ENCODE results near the gene PADI6.

PADI6 gene

DNA sequence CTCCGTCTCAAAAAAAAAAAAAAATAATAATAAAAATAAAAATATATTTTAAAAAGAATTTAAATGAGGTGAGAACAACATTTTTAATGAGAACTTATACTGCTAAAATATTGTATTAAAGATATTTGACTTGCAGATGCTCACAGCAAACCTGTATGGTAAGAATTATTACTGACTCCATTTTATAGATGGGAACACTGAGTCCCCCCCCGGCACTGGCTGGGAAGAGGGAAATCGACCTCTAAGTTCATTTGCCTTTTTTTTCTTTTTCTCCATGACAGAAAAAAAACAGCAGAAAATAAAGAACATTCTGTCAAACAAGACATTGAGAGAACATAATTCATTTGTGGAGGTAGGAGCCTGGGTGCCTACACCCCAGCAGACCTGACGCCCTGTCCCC, 13.4 kb upstream of the PADI6 start:
- DNase-seq, result no peak

GRCh38 chr1:17359031-17359430, 13.0 kb upstream of the PADI6 start:
- no peak for DNase-seq

- no peak for DNase-seq
Measured at GRCh38 chr1:17359808-17360207, 12.2 kb upstream of the PADI6 start.

GRCh38 chr1:17360272-17360956, 11.6 kb upstream of the PADI6 start:
- no peak for DNase-seq

DNA sequence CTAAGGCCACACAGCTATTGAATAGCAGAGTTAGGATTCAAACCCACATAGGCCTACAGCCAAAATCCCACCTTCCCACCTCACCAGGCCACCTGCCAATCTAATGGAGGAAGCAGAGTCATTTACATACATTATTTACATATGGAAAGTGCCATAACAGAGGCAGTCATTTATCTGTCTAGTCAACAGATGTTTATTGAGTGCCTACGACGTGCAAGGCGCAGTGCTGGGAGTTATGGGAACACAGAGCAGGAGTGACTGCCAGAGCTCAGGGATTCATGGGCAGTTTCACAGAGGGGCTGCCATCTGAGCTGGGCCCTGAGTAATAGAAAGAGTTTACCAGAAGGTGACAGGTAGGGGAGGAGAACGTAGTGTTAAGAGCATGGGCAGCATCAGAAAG, 10.3 kb upstream of the PADI6 start:
- DNase-seq, result no peak

GRCh38 chr1:17363351-17363750, 8.6 kb upstream of the PADI6 start:
- no peak for DNase-seq

GRCh38 chr1:17363771-17364170, 8.2 kb upstream of the PADI6 start:
- no peak for DNase-seq

DNA sequence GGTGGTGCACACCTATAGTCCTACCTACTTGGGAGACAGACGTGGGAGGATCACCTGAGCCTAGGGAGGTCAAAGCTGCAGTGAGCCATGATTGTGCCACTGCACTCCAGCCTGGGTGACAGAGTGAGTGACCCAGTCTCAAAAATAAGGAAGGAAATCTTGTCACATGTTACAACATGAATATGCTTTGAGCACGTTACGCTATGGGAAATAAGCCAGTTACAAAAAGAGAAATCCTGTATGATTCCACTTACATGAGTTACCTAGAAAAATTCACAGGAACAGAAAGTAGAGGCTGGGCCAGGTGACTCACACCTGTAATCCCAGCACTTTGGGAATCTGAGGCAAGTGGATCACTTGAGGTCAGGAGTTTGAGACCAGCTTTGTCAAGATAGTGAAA, 6.7 kb upstream of the PADI6 start:
- no peak for DNase-seq

- no peak for DNase-seq
Measured at GRCh38 chr1:17369466-17369865, 2.5 kb upstream of the PADI6 start.

- DNase-seq, result no peak
Measured at GRCh38 chr1:17370618-17371017, 1.4 kb upstream of the PADI6 start.

- no peak for DNase-seq
Measured at GRCh38 chr1:17372955-17373354, 959 bp downstream of the PADI6 start.

GRCh38 chr1:17375651-17376050, 3.7 kb downstream of the PADI6 start:
- no peak for DNase-seq

- DNase-seq, result no peak
Measured at GRCh38 chr1:17377325-17377953, 5.4 kb downstream of the PADI6 start.

- no peak for DNase-seq
Measured at GRCh38 chr1:17381161-17381560, 9.2 kb downstream of the PADI6 start.

GRCh38 chr1:17392199-17392740, 20.3 kb downstream of the PADI6 start:
- DNase-seq, result no peak

DNA sequence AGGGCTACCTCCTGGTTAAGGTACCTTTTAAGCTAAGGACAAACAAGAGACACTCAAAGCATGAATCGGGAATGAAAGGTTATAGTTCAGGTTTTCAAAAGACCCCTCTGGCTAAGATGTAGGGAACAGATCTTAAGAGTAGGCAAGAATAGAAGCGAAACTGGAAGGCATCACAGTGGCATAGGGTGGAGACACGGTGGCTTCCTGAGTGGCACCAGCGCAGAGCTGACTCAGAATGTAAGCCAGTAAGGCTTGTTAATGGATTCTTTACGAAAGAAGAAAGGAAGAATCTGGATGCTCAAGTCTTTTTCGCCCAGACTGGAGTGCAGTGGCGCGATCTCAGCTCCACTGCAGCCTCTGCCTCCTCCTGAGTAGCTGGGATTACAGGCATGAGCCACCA, 21.2 kb downstream of the PADI6 start:
- DNase-seq, result no peak

GRCh38 chr1:17397910-17398695, 26.1 kb downstream of the PADI6 start:
- no peak for DNase-seq

- DNase-seq, result no peak
Measured at GRCh38 chr1:17400725-17401341, 28.8 kb downstream of the PADI6 start.

GRCh38 chr1:17401841-17402240, 29.8 kb downstream of the PADI6 start:
- DNase-seq, result no peak

GRCh38 chr1:17403081-17403480, 31.1 kb downstream of the PADI6 start:
- DNase-seq, result no peak

GRCh38 chr1:17404034-17404684, 32.2 kb downstream of the PADI6 start:
- DNase-seq, result no peak

- no peak for DNase-seq
Measured at GRCh38 chr1:17404820-17405219, 32.8 kb downstream of the PADI6 start.
